ENCODE measurements around the gene BOLA3.

DNA sequence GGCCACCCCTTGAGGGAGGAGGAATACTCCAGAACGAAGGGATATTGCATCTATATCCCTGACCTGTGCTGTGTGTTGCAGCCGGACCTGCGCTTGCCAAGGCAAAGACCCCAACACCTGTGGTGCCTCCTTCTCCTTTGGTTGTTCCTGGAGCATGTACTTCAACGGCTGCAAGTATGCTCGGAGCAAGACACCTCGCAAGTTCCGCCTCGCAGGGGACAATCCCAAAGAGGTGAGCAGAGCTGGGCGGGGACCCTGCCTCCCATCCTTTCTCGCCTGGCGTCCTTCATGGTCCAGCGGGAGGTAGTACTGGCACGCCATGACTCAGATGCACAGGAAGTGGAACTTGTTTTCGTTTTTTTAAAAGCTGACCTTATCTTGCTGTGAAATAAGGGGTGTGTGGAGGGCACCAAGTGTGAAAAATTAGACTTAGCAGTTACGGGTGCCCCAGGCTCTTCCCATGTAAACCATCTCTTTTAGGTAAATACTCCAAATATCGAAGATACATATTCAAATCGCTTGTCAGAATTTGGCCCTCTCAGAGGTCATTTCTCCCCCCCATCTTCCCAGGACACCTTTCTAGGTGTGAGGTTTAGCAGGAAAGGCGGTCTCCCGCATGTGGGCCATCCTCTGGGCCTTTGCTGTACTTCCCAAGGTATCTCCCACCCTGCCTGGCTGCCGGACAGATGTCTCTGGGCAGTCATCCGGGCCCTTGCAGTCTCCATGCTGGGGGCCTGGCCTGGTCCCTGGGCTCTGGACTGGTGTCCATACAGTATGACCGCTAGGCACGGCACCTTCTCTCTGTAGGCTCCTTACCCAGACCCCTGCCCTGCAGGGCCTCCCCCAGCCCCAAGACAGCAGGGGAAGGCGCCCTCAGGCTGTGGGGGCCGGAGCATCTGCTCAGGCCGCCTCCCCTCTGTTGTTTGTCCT is 57.6 kb downstream of the BOLA3 start:
- no peak for TF ChIP-seq POLR2A (IDR thresholded peaks at IDR 0.05)
- TF ChIP-seq CTCF (IDR thresholded peaks at IDR 0.05) = no peak

Data from prostate gland (tissue), 2 donors.